ENCODE measurements around the gene ALDH1A2.

DNA sequence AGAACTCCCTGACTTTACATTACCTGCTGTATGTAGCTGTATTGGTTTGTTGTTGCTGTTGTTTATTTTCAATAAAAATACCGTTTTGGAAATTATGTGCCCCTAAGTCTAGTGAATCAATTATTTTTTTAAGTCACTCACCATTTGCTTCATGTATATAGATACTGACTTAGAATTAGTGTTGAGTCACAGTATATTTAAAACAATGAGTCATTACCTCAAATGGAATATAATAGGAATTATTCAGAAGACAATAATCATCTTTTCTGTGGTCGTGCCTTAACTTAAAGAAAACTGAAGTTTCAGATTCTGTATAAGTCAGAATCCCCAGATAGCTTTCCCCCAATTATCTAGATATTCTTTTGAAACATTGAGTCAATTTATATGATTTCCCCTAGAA lies 21.0 kb upstream of the ALDH1A2 start:
- TF ChIP-seq BHLHE40 (IDR thresholded peaks at IDR 0.05; ENCODE audit: borderline replicate concordance) (no peak), HDGF (IDR thresholded peaks at IDR 0.05; ENCODE audit: borderline replicate concordance) (no peak)
